Measurements from ENCODE around the gene JAML.

GRCh38 chr11:118260353-118260752 lies 35.5 kb upstream of the JAML start:
- TF ChIP-seq EZH2 (IDR thresholded peaks at IDR 0.05) (no peak), POLR2AphosphoS5 (IDR thresholded peaks at IDR 0.05; ENCODE audit: borderline replicate concordance, low read depth, low read length) (no peak), FOXP2 (optimal IDR thresholded peaks at IDR 0.05; ENCODE audit: control extremely low read depth, extremely low read length, insufficient read depth) (no peak)

Measured in SK-N-MC (cell line).